Activated CD4-positive, alpha-beta T cell treated with anti-CD3 and anti-CD28 coated beads, Interleukin-2, Interleukin-6, amounts not matched to agents 100 ng/mL and 50 ng/mL, durations not matched to agents 16 hours and 8 hours (primary cell): Measurements from ENCODE around the gene NBPF20.
"Not testable (repeated sequence)": the region's sequence is repeated elsewhere in the genome, so short reads cannot be mapped to it uniquely, and the experiment has no call there.

Source experiments
- DNase-seq: peaks from one replicate; pipeline ENCODE4 v3.0.0-alpha.2; 2020

Gene NBPF20

DNA sequence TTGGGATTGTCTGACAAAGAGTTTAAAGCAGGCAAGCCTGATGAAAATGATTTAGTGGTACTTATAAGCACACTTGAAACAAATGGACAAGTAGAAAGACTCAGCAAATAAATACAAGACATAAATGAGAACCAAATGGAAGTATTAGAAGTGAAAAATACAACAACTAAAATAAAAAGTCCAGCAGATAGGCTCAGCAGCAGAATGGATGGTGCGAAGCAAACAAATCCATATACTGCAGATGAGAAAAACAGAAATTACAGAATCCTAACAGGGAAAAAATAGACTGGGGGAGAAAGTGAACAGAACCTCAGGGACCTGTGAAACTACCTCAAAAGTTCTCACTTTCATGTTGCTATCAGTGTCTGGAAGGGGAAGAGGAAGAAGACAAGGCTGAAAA, 3.9 kb upstream of the NBPF20 start:
- not testable (repeated sequence) for DNase-seq

DNA sequence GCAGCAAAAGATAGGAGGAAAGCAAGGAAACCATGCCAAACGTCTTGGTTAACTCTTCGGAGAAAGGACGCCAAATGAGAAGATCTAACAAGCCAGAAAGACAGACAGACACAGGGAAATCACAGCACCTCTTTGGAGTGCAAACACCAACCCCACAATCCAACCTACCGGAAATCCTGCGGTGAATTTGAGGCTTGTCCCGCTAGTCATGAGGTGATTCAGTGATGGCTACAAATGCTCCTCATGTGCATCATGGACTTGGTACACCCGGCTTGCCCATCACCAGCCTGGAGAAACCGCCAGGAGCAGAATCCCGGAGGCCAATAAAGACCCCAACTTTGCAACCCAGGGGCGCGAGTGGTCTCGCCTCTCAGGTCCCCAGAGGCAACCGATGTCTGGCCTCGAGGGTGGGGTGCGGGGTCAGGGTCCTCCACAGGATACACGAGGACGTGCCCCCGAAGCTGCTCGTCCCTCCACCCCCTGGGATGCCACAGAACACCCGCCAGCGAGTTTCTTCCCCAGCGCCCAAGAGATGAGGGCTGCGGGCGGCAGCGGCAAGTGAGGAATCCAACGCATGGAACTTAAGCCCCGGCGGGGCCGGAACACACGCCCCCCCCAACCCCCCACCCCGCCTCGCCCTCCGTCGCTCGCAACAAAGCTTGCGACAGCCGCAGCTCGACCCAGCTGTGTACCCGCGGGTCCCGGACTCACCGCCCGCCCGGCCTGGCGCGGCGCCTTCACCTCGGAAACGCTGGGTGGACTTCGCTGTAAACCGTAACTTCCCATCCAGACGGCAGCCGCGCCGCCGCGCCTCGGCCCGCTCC, 579 bp downstream of the NBPF20 start:
- DNase-seq: peak; percentile 78

DNA sequence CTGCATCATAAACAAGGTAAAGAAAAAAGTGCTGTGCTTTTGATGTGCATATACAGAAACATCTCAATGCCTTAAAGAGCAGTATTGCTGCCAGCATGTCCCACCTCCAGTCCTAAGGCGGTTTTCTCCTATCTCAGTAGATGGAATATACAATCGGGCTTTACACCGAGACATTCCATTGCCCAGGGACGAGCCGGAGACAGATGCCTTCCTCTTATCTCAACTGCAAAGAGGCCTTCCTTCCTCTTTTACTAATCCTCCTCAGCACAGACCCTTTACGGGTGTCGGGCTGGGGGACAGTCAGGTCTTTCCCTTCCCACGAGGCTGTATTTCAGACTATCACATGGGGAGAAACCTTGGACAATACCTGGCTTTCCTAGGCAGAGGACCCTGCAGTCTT, 10.3 kb downstream of the NBPF20 start:
- not testable (repeated sequence) for DNase-seq

DNA sequence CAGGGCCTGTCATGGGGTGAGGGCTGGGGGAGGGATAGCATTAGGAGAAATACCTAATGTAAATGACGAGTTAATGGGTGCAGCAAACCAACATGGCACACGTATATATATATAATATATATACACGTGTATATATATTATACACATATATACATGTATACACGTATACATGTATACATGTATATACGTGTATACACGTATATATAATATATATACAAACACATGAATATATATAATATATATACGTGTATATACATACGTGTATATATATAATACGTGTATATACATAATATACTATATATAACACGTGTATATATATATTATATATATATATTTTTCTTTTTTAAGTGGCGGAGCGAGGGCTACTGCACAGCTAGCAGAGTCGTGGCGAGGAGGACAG, 18.1 kb downstream of the NBPF20 start:
- not testable (repeated sequence) for DNase-seq

DNA sequence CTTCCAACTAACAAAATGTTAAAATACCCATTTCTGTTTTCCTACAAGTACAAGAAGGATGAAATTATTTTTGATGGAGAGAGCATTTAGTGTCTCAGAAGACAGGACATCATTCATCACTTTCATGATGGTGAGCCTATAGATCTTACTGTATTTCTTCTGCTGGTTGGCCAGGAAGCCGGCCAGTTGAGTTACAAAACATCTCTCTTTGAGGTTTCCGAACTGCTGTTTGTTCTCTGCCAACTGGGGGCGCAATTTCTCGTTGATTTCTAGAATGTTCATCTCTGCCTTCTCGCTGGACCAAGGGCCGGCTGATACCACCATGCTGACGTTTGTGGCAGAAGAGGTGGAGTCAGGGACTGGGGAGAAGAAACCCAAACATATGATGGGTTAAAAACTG, 20.5 kb downstream of the NBPF20 start:
- DNase-seq: not testable (repeated sequence)

DNA sequence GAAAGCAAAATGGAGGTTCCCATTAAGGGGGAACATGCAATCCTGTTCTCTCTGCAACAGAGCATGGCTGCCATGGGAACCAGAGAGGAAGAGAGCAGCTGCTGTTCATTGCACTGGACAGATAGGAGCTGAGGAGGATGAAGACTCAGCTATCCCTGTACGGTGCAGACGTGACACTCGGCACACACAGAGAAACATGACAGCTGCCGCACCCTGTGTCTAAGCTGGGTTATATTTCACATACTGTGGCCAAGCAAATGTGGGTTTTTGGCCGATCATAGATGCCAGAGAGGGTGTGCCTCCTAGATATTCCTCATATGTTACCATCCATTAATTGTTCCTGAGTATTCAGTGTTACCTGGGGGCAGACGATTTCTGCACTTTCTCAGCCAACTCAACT, 24.7 kb downstream of the NBPF20 start:
- not testable (repeated sequence) for DNase-seq
